HG02970 (cell line): ENCODE results near the gene NRF1.
"Not testable (repeated sequence)": the region's sequence is repeated elsewhere in the genome, so short reads cannot be mapped to it uniquely, and the experiment has no call there.

Experiments
- ATAC-seq: cut with Tn5 transposase; IDR thresholded peaks from one replicate; pipeline ENCODE4 v1.9.1; 2021; ENCODE audit warnings: mild to moderate bottlenecking, moderate library complexity, moderate number of reproducible peaks; ENCODE audit not compliant: unreplicated experiment, low FRiP score

NRF1 gene

GRCh38 chr7:129643550-129644170, 32.1 kb downstream of the NRF1 start:
- ATAC-seq = no peak

- ATAC-seq = no peak
Measured at GRCh38 chr7:129644634-129645230, 33.2 kb downstream of the NRF1 start.

- ATAC-seq = no peak
Measured at GRCh38 chr7:129646369-129647021, 35.0 kb downstream of the NRF1 start.

- no peak for ATAC-seq
Measured at GRCh38 chr7:129649128-129649690, 37.7 kb downstream of the NRF1 start.

GRCh38 chr7:129650056-129650758, 38.7 kb downstream of the NRF1 start:
- no peak for ATAC-seq

- ATAC-seq = no peak
Measured at GRCh38 chr7:129652914-129653313, 41.4 kb downstream of the NRF1 start.

GRCh38 chr7:129655811-129656210, 44.3 kb downstream of the NRF1 start:
- ATAC-seq = no peak

- ATAC-seq = no peak
Measured at GRCh38 chr7:129657363-129657762, 45.8 kb downstream of the NRF1 start.

- ATAC-seq = not testable (repeated sequence)
Measured at GRCh38 chr7:129659907-129660306, 48.4 kb downstream of the NRF1 start.

GRCh38 chr7:129661645-129662182, 50.2 kb downstream of the NRF1 start:
- no peak for ATAC-seq

- not testable (repeated sequence) for ATAC-seq
Measured at GRCh38 chr7:129663240-129663639, 51.7 kb downstream of the NRF1 start.

GRCh38 chr7:129664029-129665012, 52.8 kb downstream of the NRF1 start:
- ATAC-seq = no peak

- no peak for ATAC-seq
Measured at GRCh38 chr7:129665013-129665401, 53.5 kb downstream of the NRF1 start.

GRCh38 chr7:129667116-129667515, 55.6 kb downstream of the NRF1 start:
- no peak for ATAC-seq

GRCh38 chr7:129667551-129667950, 56.0 kb downstream of the NRF1 start:
- ATAC-seq = no peak

GRCh38 chr7:129669901-129670300, 58.4 kb downstream of the NRF1 start:
- no peak for ATAC-seq

GRCh38 chr7:129670656-129671055, 59.1 kb downstream of the NRF1 start:
- ATAC-seq = no peak

GRCh38 chr7:129671266-129671665, 59.7 kb downstream of the NRF1 start:
- no peak for ATAC-seq

GRCh38 chr7:129674475-129674874, 63.0 kb downstream of the NRF1 start:
- ATAC-seq = not testable (repeated sequence)

GRCh38 chr7:129675521-129675920, 64.0 kb downstream of the NRF1 start:
- no peak for ATAC-seq
